ENCODE data around the gene DCDC2C. TPM values are rescaled to one million over a fixed set of nuclear protein-coding genes. Genes with fewer than 3 reads are reported as not detected.

DCDC2C gene
- total RNA-seq, 1 experiment from 2014 or later = not detected

DNA sequence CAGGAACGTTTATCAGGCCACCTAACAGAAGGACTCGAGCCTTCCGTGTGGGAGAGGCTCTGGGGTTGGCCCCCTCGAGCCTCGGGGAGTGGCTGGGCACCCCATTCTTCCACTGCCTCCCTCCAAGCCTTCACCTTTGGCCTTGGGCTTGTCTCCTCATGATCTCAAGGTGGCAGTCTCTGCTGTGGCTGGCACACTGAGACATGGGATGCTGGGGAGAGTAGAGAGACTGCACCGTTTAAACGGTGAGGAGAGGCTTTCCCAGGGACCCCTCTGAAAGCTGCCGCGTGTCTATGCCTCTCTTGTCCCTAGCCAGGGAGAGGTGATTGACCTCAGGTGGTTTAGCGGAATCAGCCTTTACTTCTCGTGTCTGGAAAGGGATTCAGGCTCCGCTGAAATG lies 71.0 kb downstream of the DCDC2C start:
- DNase-seq (ENCODE audit: low spot score) = no peak
- peaks cover 82% of the 10 kb centered on the region for H3K9me3 Mint-ChIP-seq
- no peaks in the 10 kb centered on the region for H3K4me1 Mint-ChIP-seq
- H3K4me3 Mint-ChIP-seq = no peak overlapping the region
- ChIA-PET POLR2A (no interaction called here), CTCF (no interaction called here)
- TF ChIP-seq HMGA2 (CRISPR knock-in tag; IDR thresholded peaks at IDR 0.05) (no peak), ZNF219 (CRISPR knock-in tag; IDR thresholded peaks at IDR 0.05; ENCODE audit: borderline replicate concordance) (no peak), RELA (CRISPR knock-in tag; IDR thresholded peaks at IDR 0.05; ENCODE audit: borderline replicate concordance) (no peak)
- no peak overlapping the region for H3K27ac Mint-ChIP-seq
- H3K36me3 Mint-ChIP-seq = peaks cover 77% of the 10 kb centered on the region
- ATAC-seq = no peak
- peaks cover 23% of the 10 kb centered on the region for H3K27me3 Mint-ChIP-seq (ENCODE audit: low read depth)

DNA sequence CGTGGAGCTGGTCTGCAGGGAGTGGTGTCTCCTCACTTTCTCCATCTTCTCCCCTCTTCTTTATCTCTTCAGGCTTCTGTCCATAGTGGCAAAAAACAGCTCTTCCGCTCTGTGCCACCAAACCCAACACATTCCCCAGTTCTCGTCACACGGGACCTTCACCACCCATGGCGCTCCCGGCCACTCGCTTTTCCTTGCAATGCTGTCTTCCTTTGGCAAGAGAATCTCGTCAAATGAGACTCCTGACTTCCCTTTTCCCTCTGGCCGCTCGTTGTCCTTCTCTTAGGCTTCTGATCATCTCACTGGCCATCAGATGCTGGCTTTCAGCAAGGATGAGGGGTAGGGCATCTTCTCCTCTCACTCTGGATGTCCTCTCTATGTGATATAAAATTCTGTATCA lies 72.9 kb downstream of the DCDC2C start:
- no peak overlapping the region for H3K27ac Mint-ChIP-seq
- no peak for ATAC-seq
- H3K36me3 Mint-ChIP-seq = peaks cover 73% of the 10 kb centered on the region
- ChIA-PET POLR2A (no interaction called here), CTCF (no interaction called here)
- no peak for DNase-seq (ENCODE audit: low spot score)
- H3K4me3 Mint-ChIP-seq = no peak overlapping the region
- H3K27me3 Mint-ChIP-seq (ENCODE audit: low read depth) = peaks cover 20% of the 10 kb centered on the region
- peaks cover 80% of the 10 kb centered on the region for H3K9me3 Mint-ChIP-seq
- TF ChIP-seq ZNF396 (CRISPR knock-in tag; IDR thresholded peaks at IDR 0.05; ENCODE audit: borderline replicate concordance) (no peak), OVOL2 (CRISPR knock-in tag; IDR thresholded peaks at IDR 0.05; ENCODE audit: borderline replicate concordance) (no peak), SP1 (CRISPR knock-in tag; conservative IDR thresholded peaks at IDR 0.05) (no peak), FOXP1 (CRISPR knock-in tag; IDR thresholded peaks at IDR 0.05; ENCODE audit: borderline replicate concordance) (no peak), FOXJ3 (CRISPR knock-in tag; IDR thresholded peaks at IDR 0.05; ENCODE audit: borderline replicate concordance) (no peak)
- TF ChIP-seq, protein P1, sequence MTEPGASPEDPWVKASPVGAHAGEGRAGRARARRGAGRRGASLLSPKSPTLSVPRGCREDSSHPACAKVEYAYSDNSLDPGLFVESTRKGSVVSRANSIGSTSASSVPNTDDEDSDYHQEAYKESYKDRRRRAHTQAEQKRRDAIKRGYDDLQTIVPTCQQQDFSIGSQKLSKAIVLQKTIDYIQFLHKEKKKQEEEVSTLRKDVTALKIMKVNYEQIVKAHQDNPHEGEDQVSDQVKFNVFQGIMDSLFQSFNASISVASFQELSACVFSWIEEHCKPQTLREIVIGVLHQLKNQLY (CRISPR knock-in tag; IDR thresholded peaks at IDR 0.05) = no peak
- TF ChIP-seq, protein P2, sequence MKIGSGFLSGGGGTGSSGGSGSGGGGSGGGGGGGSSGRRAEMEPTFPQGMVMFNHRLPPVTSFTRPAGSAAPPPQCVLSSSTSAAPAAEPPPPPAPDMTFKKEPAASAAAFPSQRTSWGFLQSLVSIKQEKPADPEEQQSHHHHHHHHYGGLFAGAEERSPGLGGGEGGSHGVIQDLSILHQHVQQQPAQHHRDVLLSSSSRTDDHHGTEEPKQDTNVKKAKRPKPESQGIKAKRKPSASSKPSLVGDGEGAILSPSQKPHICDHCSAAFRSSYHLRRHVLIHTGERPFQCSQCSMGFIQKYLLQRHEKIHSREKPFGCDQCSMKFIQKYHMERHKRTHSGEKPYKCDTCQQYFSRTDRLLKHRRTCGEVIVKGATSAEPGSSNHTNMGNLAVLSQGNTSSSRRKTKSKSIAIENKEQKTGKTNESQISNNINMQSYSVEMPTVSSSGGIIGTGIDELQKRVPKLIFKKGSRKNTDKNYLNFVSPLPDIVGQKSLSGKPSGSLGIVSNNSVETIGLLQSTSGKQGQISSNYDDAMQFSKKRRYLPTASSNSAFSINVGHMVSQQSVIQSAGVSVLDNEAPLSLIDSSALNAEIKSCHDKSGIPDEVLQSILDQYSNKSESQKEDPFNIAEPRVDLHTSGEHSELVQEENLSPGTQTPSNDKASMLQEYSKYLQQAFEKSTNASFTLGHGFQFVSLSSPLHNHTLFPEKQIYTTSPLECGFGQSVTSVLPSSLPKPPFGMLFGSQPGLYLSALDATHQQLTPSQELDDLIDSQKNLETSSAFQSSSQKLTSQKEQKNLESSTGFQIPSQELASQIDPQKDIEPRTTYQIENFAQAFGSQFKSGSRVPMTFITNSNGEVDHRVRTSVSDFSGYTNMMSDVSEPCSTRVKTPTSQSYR (CRISPR knock-in tag; IDR thresholded peaks at IDR 0.05) = no peak
- TF ChIP-seq, protein P3, sequence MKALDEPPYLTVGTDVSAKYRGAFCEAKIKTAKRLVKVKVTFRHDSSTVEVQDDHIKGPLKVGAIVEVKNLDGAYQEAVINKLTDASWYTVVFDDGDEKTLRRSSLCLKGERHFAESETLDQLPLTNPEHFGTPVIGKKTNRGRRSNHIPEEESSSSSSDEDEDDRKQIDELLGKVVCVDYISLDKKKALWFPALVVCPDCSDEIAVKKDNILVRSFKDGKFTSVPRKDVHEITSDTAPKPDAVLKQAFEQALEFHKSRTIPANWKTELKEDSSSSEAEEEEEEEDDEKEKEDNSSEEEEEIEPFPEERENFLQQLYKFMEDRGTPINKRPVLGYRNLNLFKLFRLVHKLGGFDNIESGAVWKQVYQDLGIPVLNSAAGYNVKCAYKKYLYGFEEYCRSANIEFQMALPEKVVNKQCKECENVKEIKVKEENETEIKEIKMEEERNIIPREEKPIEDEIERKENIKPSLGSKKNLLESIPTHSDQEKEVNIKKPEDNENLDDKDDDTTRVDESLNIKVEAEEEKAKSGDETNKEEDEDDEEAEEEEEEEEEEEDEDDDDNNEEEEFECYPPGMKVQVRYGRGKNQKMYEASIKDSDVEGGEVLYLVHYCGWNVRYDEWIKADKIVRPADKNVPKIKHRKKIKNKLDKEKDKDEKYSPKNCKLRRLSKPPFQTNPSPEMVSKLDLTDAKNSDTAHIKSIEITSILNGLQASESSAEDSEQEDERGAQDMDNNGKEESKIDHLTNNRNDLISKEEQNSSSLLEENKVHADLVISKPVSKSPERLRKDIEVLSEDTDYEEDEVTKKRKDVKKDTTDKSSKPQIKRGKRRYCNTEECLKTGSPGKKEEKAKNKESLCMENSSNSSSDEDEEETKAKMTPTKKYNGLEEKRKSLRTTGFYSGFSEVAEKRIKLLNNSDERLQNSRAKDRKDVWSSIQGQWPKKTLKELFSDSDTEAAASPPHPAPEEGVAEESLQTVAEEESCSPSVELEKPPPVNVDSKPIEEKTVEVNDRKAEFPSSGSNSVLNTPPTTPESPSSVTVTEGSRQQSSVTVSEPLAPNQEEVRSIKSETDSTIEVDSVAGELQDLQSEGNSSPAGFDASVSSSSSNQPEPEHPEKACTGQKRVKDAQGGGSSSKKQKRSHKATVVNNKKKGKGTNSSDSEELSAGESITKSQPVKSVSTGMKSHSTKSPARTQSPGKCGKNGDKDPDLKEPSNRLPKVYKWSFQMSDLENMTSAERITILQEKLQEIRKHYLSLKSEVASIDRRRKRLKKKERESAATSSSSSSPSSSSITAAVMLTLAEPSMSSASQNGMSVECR (CRISPR knock-in tag; IDR thresholded peaks at IDR 0.05; ENCODE audit: borderline replicate concordance) = no peak
- TF ChIP-seq, protein P4, sequence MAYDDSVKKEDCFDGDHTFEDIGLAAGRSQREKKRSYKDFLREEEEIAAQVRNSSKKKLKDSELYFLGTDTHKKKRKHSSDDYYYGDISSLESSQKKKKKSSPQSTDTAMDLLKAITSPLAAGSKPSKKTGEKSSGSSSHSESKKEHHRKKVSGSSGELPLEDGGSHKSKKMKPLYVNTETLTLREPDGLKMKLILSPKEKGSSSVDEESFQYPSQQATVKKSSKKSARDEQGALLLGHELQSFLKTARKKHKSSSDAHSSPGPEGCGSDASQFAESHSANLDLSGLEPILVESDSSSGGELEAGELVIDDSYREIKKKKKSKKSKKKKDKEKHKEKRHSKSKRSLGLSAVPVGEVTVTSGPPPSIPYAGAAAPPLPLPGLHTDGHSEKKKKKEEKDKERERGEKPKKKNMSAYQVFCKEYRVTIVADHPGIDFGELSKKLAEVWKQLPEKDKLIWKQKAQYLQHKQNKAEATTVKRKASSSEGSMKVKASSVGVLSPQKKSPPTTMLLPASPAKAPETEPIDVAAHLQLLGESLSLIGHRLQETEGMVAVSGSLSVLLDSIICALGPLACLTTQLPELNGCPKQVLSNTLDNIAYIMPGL (CRISPR knock-in tag; IDR thresholded peaks at IDR 0.05) = no peak
- TF ChIP-seq, protein P5, sequence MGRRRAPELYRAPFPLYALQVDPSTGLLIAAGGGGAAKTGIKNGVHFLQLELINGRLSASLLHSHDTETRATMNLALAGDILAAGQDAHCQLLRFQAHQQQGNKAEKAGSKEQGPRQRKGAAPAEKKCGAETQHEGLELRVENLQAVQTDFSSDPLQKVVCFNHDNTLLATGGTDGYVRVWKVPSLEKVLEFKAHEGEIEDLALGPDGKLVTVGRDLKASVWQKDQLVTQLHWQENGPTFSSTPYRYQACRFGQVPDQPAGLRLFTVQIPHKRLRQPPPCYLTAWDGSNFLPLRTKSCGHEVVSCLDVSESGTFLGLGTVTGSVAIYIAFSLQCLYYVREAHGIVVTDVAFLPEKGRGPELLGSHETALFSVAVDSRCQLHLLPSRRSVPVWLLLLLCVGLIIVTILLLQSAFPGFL (CRISPR knock-in tag; IDR thresholded peaks at IDR 0.05; ENCODE audit: borderline replicate concordance) = no peak
- TF ChIP-seq, protein P6, sequence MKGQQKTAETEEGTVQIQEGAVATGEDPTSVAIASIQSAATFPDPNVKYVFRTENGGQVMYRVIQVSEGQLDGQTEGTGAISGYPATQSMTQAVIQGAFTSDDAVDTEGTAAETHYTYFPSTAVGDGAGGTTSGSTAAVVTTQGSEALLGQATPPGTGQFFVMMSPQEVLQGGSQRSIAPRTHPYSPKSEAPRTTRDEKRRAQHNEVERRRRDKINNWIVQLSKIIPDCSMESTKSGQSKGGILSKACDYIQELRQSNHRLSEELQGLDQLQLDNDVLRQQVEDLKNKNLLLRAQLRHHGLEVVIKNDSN (CRISPR knock-in tag; IDR thresholded peaks at IDR 0.05) = no peak
- TF ChIP-seq, protein P7, sequence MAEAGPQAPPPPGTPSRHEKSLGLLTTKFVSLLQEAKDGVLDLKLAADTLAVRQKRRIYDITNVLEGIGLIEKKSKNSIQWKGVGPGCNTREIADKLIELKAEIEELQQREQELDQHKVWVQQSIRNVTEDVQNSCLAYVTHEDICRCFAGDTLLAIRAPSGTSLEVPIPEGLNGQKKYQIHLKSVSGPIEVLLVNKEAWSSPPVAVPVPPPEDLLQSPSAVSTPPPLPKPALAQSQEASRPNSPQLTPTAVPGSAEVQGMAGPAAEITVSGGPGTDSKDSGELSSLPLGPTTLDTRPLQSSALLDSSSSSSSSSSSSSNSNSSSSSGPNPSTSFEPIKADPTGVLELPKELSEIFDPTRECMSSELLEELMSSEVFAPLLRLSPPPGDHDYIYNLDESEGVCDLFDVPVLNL (CRISPR knock-in tag; IDR thresholded peaks at IDR 0.05; ENCODE audit: borderline replicate concordance, low read depth) = no peak
- no peaks in the 10 kb centered on the region for H3K4me1 Mint-ChIP-seq

Data from WTC11 (cell line).